ENCODE results near the gene CCL17.
"Not testable (repeated sequence)": the region's sequence is repeated elsewhere in the genome, so short reads cannot be mapped to it uniquely, and the experiment has no call there.

CCL17 gene

DNA sequence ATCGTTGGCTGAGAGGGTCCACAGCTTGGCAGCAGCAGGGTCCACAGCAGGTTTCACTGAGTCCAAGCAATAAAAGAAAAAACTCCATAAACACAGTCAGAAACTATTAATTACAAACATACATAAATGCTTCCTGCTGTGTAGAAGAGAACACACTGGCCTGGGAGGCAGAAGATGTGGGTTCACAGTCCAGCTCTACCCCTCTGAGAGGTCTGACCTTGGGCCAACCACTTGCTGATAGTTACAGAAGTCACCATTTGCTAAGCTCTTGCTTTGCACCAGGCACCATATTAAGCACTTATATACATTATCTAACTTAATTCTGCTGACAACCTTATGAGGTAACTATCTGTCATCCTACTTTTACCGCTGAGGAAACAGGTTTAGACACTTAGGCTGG is 27.9 kb downstream of the CCL17 start:
- no peak for DNase-seq (ENCODE audit: low spot score)

- no peak for DNase-seq (ENCODE audit: low spot score)
Measured at GRCh38 chr16:57432989-57433388, 28.4 kb downstream of the CCL17 start.

DNA sequence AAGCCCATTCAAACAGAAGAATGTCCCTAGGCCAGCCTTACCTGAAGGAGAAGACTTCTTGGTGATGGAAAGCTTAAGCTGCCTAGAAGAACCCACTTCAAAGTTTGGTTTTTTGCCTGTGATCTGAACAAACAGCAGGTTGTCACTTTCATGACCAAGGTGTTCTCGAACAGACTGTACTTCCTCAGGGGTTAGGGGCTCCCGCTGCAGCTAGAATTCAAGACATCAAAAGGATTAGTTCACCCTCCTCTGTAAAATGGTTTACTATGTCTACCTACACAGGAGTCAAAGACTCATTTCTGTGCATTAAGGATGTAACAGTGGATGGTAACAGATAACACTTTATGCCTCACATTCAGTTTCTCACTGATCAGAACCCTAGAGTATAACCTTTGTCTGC is 29.4 kb downstream of the CCL17 start:
- no peak for DNase-seq (ENCODE audit: low spot score)

GRCh38 chr16:57435838-57436237 is 31.3 kb downstream of the CCL17 start:
- no peak for DNase-seq (ENCODE audit: low spot score)

DNA sequence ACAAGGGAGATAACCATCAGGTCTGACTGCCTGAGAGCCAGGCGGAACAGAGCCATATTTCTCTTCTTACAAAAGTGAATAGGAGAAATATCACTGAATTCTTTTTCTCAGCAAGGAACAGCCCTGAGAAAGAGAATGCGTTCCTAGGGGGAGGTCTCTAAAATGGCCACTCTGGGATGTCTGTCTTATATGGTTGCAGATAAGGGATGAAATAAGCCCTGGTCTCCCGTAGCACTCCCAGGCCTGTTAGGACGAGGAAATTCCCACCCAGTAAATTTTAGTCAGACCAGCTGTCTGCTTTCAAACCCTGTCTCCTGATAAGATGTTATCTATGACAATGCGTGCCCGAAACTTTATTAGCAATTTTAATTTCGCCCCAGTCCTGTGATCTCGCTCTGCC is 35.4 kb downstream of the CCL17 start:
- DNase-seq (ENCODE audit: low spot score), result not testable (repeated sequence)

DNA sequence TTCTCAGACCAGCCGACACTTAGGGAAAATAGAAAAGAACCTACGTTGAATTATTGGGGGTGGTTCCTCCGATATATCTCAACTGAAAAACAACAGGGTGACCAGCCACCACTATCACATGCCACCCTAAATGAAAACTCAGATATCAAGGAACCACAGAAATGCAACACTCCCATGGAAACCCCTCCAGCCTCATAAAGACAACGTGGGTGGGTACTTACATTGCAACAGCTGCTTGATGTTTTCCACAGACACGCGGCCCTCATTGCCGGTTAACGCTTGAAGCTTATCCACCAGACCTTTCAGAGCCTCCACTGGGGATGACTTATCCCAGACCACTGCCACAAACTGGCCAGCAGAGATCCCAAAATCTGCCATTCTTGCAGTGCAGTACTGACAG is 36.0 kb downstream of the CCL17 start:
- DNase-seq (ENCODE audit: low spot score), result not testable (repeated sequence)

DNA sequence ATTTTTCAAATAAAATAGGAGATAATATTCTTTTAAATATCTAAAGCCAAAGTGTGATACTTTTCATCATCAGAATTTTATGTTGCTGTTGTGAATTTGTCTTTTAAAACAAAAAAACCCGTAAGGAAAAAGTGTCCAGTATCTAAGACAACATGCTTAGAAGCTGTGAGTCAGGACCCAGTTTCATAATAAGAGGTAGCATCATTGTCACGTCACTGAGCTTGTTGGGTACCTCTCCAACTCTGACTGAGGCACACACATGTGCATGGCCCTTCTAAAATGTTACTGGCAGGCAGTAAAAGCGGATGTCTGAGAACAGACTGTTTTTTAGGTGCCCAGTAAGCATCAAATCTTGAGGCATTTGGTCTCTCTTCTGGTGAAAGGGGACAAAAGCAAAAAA is 40.1 kb downstream of the CCL17 start:
- DNase-seq (ENCODE audit: low spot score), result no peak

DNA sequence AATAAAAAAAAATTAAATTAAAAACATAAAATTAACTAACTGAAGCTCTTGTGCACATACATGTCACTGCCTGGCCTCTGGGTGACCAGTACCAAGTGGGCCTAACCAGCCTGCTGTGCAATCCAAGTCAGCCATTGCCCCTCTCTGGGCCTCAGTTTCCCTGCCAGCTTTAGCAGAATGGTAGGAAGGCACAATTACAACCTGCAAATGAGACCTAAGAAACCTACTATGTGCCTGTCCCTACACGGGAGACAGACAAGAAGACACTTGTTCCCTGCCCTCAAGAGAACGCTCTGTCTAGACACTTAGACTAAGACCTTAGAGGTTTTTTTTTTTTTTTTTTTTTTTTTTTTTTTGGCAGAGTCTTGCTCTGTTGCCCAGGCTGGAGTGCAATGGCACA is 40.9 kb downstream of the CCL17 start:
- DNase-seq (ENCODE audit: low spot score), result no peak

DNA sequence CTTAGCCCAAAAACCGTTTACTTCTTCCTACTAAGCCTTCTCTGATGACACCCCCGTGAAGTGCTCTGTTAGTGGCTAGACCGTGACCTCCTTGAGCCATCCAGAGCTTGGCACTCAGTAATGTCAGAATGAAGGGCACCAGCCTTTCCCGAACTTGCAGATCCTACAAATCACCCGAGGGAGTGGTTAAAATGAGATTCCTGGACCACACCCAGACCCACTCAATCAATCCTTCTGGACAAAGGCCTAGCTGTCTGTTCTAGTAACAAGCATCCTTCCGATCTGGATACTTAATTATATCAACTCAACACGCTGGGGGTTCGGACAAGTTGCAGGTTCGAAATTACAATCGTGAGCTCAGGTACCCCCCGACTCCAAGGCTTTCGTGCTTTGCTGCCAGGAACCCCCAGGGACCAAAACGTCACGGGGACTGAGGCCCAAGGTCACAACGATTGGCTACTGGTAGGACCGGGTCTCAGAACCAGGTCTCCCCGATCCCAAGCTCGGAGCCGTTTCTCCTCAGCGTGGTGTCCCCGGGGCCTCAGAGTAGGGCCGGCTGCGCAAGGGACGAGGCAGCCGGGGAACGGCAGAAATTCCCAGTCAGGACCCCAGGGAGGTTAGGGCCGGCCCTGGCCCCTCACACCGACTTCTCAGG is 42.1 kb downstream of the CCL17 start:
- no peak for DNase-seq (ENCODE audit: low spot score)

DNA sequence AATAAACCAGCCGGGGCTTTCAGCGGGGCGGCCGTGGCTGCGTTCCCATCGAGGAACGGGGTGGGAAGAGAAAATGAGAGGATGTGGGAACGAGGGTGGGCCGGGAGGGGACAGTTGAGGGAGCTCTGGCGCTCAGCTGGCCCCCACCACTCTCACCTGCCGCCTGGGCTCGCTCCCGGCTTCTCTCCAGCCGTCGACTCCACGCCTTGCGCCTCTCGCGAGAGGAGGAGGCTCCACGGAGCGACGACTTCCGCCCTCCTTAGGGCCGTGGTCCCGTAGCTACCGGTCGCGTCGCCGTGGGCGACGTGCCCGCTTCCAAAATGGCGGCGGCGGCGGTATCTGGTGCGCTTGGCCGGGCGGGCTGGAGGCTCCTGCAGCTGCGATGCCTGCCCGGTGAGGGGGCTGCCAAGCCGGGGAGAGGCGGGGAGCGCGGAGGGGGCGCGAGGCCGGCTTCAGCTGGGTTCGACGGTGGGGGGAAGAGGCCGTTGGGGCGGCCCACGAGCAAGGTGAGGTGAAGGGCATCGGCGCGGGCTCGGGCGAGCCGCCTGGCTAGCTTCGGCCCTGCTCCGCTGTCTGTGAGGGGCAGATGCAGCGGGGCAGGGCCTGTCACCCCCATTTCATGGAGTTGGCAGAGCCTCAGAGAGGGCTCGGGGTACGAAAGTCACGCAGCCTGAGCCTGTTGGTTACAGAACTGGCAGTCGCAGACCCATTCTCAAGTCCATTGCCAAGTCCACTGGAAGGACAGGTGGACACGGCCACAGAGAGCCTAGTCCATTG is 42.8 kb downstream of the CCL17 start, which contains the start of the genes CIAPIN1 and COQ9:
Gene CIAPIN1, minus strand, starts transcription at position 200 of the 777 bp plus-strand sequence. CDS start 6,457 bp downstream, outside the sequence.
Gene COQ9, plus strand, starts transcription at position 294 of the 777 bp plus-strand sequence. Its CDS starts 27 bp downstream, at position 321.
- DNase-seq (ENCODE audit: low spot score), result peak; percentile 94

DNA sequence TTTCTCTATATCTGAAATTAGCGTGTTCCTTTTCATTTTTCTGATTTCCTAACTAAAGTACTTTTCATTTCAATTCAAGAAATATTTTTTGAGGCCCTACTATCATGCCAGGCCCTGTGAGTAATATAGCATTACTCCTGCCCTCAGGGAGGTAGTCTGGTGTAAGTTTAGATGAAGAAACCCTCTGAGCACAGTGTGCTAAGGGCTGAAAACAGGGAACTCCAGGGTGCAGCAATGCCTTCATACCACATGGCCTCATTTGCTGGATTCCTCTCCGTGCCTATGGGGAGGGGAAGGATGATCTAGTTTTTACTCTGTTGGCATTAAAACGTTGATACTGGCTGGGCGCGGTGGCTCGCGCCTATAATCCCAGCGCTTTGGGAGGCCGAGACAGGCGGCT is 47.5 kb downstream of the CCL17 start:
- DNase-seq (ENCODE audit: low spot score), result no peak

DNA sequence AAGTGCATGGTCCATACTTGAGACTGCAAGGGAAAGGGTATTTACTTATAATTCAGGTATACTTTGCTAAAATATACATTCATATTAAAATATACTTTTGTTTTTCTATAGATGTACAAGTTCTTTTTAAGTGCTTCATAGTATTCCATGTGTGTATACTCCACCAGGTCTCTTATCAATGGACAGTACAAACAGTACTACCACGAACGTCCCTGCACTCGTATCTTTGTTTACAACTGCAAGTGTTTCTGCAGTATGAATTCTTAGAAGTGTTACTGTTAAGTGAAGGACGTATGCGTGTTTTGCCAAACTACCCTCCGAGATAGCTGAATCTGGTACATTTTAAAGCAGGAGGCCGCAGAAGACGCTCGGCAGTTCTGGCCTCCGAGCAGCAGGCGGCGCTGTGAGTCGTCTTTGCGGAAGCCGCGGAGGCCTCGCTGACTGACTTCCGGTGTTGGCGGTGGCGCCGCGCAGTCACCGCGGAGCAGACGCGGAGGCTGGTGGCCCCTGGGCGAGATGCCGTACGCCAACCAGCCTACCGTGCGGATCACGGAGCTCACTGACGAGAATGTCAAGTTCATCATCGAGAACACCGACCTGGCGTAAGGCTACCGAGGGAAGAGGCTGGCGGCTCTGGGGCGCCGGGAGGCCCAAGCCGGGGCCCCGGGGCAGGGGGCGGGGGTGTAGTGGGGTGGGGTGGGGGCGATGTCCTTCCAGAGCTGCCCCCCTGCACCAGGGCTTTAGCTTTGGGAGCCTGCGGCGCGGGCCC is 57.8 kb downstream of the CCL17 start, which contains the start of gene POLR2C:
Gene POLR2C, plus strand, starts transcription at position 471 of the 769 bp plus-strand sequence. Its CDS starts 46 bp downstream, at position 517.
- peak; percentile 92 for DNase-seq (ENCODE audit: low spot score)

- DNase-seq (ENCODE audit: low spot score), result no peak
Measured at GRCh38 chr16:57462978-57463362, 58.4 kb downstream of the CCL17 start.

DNA sequence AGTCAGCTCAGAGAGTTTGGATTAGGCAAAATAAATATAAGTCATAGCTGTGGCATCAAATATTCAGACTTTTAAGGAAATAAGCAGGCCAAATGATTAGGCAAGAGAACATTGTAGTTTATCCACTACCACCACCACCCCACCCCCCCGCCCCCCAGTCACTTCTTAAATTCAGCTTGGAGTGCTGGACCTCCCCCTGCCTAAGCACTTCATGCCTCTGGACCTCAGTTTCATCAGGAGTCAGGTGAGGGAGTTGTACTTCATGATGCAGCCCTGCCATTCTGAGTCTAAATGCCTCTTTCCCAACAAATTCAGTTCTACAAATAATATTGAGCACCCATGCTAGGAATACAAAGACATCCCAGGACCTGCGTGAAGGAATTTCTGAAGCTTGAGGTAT is 60.0 kb downstream of the CCL17 start:
- DNase-seq (ENCODE audit: low spot score), result no peak

Measured in ecto neural progenitor cell (in vitro differentiated cells).